H1 (cell line): ENCODE results near the gene RAB3A. TPM values are rescaled to one million over a fixed set of nuclear protein-coding genes. Genes with fewer than 3 reads are reported as not detected.
A peak's percentile ranks its signal among the peaks of the same experiment; 100 is the strongest.

Source experiments
- CTCF ChIA-PET: fragments of 300-600 bp; sonication (Branson Sonifier 250); formaldehyde crosslinking; loops from one replicate; lab custom pipeline; 2021; ENCODE audit not compliant: partially characterized antibody; lab: Charles Lee
- POLR2A ChIA-PET: fragments of 300-600 bp; sonication (Branson Sonifier 250); formaldehyde crosslinking; loops from one replicate; lab custom pipeline; 2021; ENCODE audit warnings: inconsistent platforms; ENCODE audit not compliant: partially characterized antibody; lab: Charles Lee
- DNase-seq, 2 experiments: peaks; one replicate each; pipeline versions ENCODE4 v3.0.0 to v3.0.0-alpha.2; 2010 to 2022; ENCODE audit warnings: low spot score in 2 of 2, low read depth in 1 of 2, mixed read lengths in 1 of 2
- FAIRE-seq: peaks from 2 replicates; lab custom pipeline; 2011; peaks lifted over from hg19 to GRCh38; lab: Jason Lieb, UNC
- H2AFZ ChIP-seq: 2 replicates; pipeline ENCODE4 v1.8.1; 2012; ENCODE audit warnings: low read length, inconsistent platforms
- H2AK5ac ChIP-seq: 2 replicates; pipeline ENCODE4 v1.6.1; 2013; ENCODE audit warnings: low read depth, low read length
- H2BK120ac ChIP-seq: replicated peaks from 2 replicates; pipeline ENCODE3; 2013; ENCODE audit warnings: low read depth, low read length, inconsistent platforms
- H2BK12ac ChIP-seq: 2 replicates; pipeline ENCODE4 v1.6.1; 2013; ENCODE audit warnings: low read depth, low read length
- H2BK15ac ChIP-seq: 2 replicates; pipeline ENCODE4 v1.6.1; 2013; ENCODE audit warnings: low read length
- H2BK20ac ChIP-seq: 2 replicates; pipeline ENCODE4 v1.6.1; 2013; ENCODE audit warnings: low read length
- H2BK5ac ChIP-seq: 2 replicates; pipeline ENCODE4 v1.6.1; 2013; ENCODE audit warnings: low read depth, low read length
- H3K14ac ChIP-seq: 2 replicates; pipeline ENCODE4 v1.6.1; 2013; ENCODE audit warnings: inconsistent platforms; ENCODE audit not compliant: insufficient read length
- H3K18ac ChIP-seq: 2 replicates; pipeline ENCODE4 v1.6.1; 2013; ENCODE audit warnings: low read length; ENCODE audit errors: extremely low read depth
- H3K23ac ChIP-seq: 2 replicates; pipeline ENCODE4 v1.6.1; 2013; ENCODE audit warnings: inconsistent platforms; ENCODE audit not compliant: insufficient read length
- H3K23me2 ChIP-seq: 2 replicates; pipeline ENCODE4 v1.6.1; 2013; ENCODE audit warnings: low read depth, low read length
- H3K27ac ChIP-seq: 2 replicates; pipeline ENCODE4 v1.6.1; 2011; ENCODE audit warnings: low read depth, low read length, inconsistent platforms
- H3K27me3 ChIP-seq, 4 experiments: replicated peaks in 1 of 4; 1 replicate in 1 of 4; 2 replicates in 3 of 4; pipeline versions ENCODE4 v1.6.1 to v1.8.1; 2011 to 2013; ENCODE audit warnings: low read length in 3 of 4, mild to moderate bottlenecking in 3 of 4, inconsistent platforms in 2 of 4, mixed read lengths in 2 of 4, moderate library complexity in 1 of 4; ENCODE audit not compliant: control insufficient read depth in 3 of 4, insufficient read depth in 3 of 4; ENCODE audit errors: extremely low read depth in 1 of 4
- H3K36me3 ChIP-seq, 4 experiments: 2 replicates each; pipeline versions ENCODE4 v1.6.1 to v1.8.1; 2011 to 2013; ENCODE audit warnings: mild to moderate bottlenecking in 4 of 4, low read length in 3 of 4, moderate library complexity in 2 of 4, control low read depth in 1 of 4, inconsistent platforms in 1 of 4; ENCODE audit not compliant: insufficient read depth in 4 of 4, control insufficient read depth in 2 of 4
- H3K4ac ChIP-seq: replicated peaks from 2 replicates; pipeline ENCODE3; 2013; ENCODE audit warnings: low read length, low read depth, mixed read lengths, inconsistent platforms; ENCODE audit not compliant: insufficient read length
- H3K4me1 ChIP-seq, 4 experiments: replicated peaks in 1 of 4; 1 replicate in 1 of 4; 2 replicates in 3 of 4; pipeline versions ENCODE4 v1.6.1 to v1.8.1; 2011 to 2013; ENCODE audit warnings: low read length in 3 of 4, inconsistent platforms in 2 of 4, mixed read lengths in 1 of 4; ENCODE audit not compliant: insufficient read depth in 4 of 4, control insufficient read depth in 3 of 4
- H3K4me2 ChIP-seq, 2 experiments: 2 replicates each; pipeline versions ENCODE4 v1.6.1 to v1.8.1; 2011 to 2013; ENCODE audit warnings: low read depth in 2 of 2, low read length in 2 of 2, control low read depth in 1 of 2, inconsistent platforms in 1 of 2, mild to moderate bottlenecking in 1 of 2; ENCODE audit not compliant: insufficient read depth in 1 of 2
- H3K4me3 ChIP-seq, 4 experiments: fragments of 200-600, 300-600 bp in 1 of 4; sonication (generic), shearing (Covaris generic), sonication (Bioruptor Twin) in 1 of 4; 2 replicates each; pipeline versions ENCODE4 v1.5.1 to v1.8.1; 2011 to 2016; ENCODE audit warnings: low read length in 4 of 4, low read depth in 3 of 4, control low read depth in 2 of 4, inconsistent platforms in 2 of 4, mild to moderate bottlenecking in 2 of 4, mixed read lengths in 1 of 4, moderate library complexity in 1 of 4; ENCODE audit not compliant: insufficient read depth in 2 of 4; ENCODE audit errors: extremely low read depth in 1 of 4
- H3K56ac ChIP-seq: replicated peaks from 2 replicates; pipeline ENCODE3; 2013; ENCODE audit warnings: low read depth, mild to moderate bottlenecking, mixed read lengths, low read length, inconsistent platforms; ENCODE audit not compliant: insufficient read length
- H3K79me1 ChIP-seq: 2 replicates; pipeline ENCODE4 v1.6.1; 2013; ENCODE audit warnings: low read depth, low read length, control low read depth
- H3K79me2 ChIP-seq, 2 experiments: 2 replicates each; pipeline versions ENCODE4 v1.6.1 to v1.8.1; 2012 to 2013; ENCODE audit warnings: low read length in 2 of 2, mild to moderate bottlenecking in 2 of 2, inconsistent platforms in 1 of 2; ENCODE audit not compliant: insufficient read depth in 2 of 2, control insufficient read depth in 1 of 2
- H3K9ac ChIP-seq, 4 experiments: replicated peaks in 1 of 4; 1 replicate in 1 of 4; 2 replicates in 3 of 4; pipeline versions ENCODE4 v1.6.1 to v1.8.1; 2011 to 2013; ENCODE audit warnings: low read depth in 3 of 4, low read length in 3 of 4, control low read depth in 2 of 4, mild to moderate bottlenecking in 2 of 4, moderate library complexity in 2 of 4, inconsistent platforms in 1 of 4; ENCODE audit errors: extremely low read depth in 1 of 4
- H3K9me3 ChIP-seq, 2 experiments: 2 replicates each; pipeline versions ENCODE4 v1.6.1 to v1.8.1; 2012 to 2013; ENCODE audit warnings: mild to moderate bottlenecking in 2 of 2, moderate library complexity in 2 of 2, control low read depth in 1 of 2, inconsistent platforms in 1 of 2, low read depth in 1 of 2, low read length in 1 of 2, mixed read lengths in 1 of 2; ENCODE audit not compliant: insufficient read depth in 2 of 2
- H4K20me1 ChIP-seq, 2 experiments: replicated peaks in 1 of 2; 2 replicates each; pipeline versions ENCODE3 to v1.8.1; 2011 to 2013; ENCODE audit warnings: inconsistent platforms in 2 of 2, low read length in 2 of 2, mild to moderate bottlenecking in 1 of 2; ENCODE audit not compliant: insufficient read depth in 2 of 2, control insufficient read depth in 1 of 2
- H4K5ac ChIP-seq: 2 replicates; pipeline ENCODE4 v1.6.1; 2013; ENCODE audit warnings: low read length, low read depth, mixed read lengths, inconsistent platforms; ENCODE audit not compliant: insufficient read length
- H4K8ac ChIP-seq: 2 replicates; pipeline ENCODE4 v1.8.0; 2013; ENCODE audit warnings: mild to moderate bottlenecking, moderate library complexity, low read length, inconsistent platforms; ENCODE audit not compliant: insufficient read depth; ENCODE audit errors: extremely low read depth
- H4K91ac ChIP-seq: replicated peaks from 2 replicates; pipeline ENCODE3; 2013; ENCODE audit warnings: low read length, mixed read lengths, inconsistent platforms; ENCODE audit not compliant: insufficient read length
- CBX5 ChIP-seq: fragments of 300-800, 300-1000 bp; sonication (generic); IDR thresholded peaks from 2 replicates; pipeline ENCODE4 v1.7.1; 2016; ENCODE audit warnings: antibody characterized with exemption, low read length, low read depth
- CHD1 ChIP-seq: IDR thresholded peaks from 2 replicates; pipeline ENCODE4 v1.6.1; 2012; ENCODE audit warnings: low read depth, low read length, improper control_type of control experiment
- CHD2 ChIP-seq: IDR thresholded peaks from 2 replicates; pipeline ENCODE4 v1.6.1; 2012; ENCODE audit warnings: low read length, improper control_type of control experiment
- EP300 ChIP-seq, 2 experiments: IDR thresholded peaks; 1 replicate in 1 of 2; 2 replicates in 1 of 2; pipeline ENCODE4 v1.6.1; 2011 to 2012; ENCODE audit warnings: low read depth in 2 of 2, low read length in 2 of 2, mild to moderate bottlenecking in 2 of 2, borderline replicate concordance in 1 of 2, inconsistent platforms in 1 of 2, moderate library complexity in 1 of 2
- JUND ChIP-seq: IDR thresholded peaks from 2 replicates; pipeline ENCODE4 v1.6.1; 2011; ENCODE audit warnings: mild to moderate bottlenecking, improper control_type of control experiment, low read length
- NANOG ChIP-seq: IDR thresholded peaks from 2 replicates; pipeline ENCODE4 v1.6.1; 2011; ENCODE audit warnings: low read length, low read depth, mild to moderate bottlenecking, inconsistent platforms; ENCODE audit not compliant: insufficient read depth, poor library complexity, severe bottlenecking
- POLR2AphosphoS5 ChIP-seq: IDR thresholded peaks from 2 replicates; pipeline ENCODE4 v1.6.1; 2011; ENCODE audit warnings: low read depth, low read length
- POU5F1 ChIP-seq: IDR thresholded peaks from 2 replicates; pipeline ENCODE4 v1.6.1; 2011; ENCODE audit warnings: low read depth, mild to moderate bottlenecking, low read length, moderate library complexity
- RBBP5 ChIP-seq: IDR thresholded peaks from 2 replicates; pipeline ENCODE4 v1.7.1; 2012; ENCODE audit warnings: low read depth, mild to moderate bottlenecking, inconsistent platforms, low read length, moderate library complexity, borderline replicate concordance
- SIN3A ChIP-seq, 2 experiments: IDR thresholded peaks in 1 of 2; conservative IDR thresholded peaks in 1 of 2; 2 replicates each; pipeline ENCODE4 v1.6.1; 2011 to 2012; ENCODE audit warnings: low read length in 2 of 2, improper control_type of control experiment in 1 of 2, low read depth in 1 of 2, mild to moderate bottlenecking in 1 of 2
- TAF1 ChIP-seq: IDR thresholded peaks from 2 replicates; pipeline ENCODE4 v1.6.1; 2011; ENCODE audit warnings: mild to moderate bottlenecking, low read depth, low read length
- TEAD4 ChIP-seq: IDR thresholded peaks from 2 replicates; pipeline ENCODE4 v1.6.1; 2012; ENCODE audit warnings: low read depth, low read length, inconsistent platforms, mixed read lengths
- WGBS, 2 experiments: shearing (Covaris generic) in 1 of 2; methylation state at CpG; one replicate each; pipeline versions ENCODE4 v1.1.6 to v1.1.7; 2013 to 2015; ENCODE audit warnings: low lambda C conversion rate in 2 of 2, mixed read lengths in 2 of 2, inconsistent platforms in 1 of 2, low coverage in 1 of 2, missing lambda C conversion rate in 1 of 2; ENCODE audit not compliant: insufficient replicate concordance in 2 of 2, insufficient coverage in 1 of 2, insufficient read length in 1 of 2; ENCODE audit errors: extremely low coverage in 1 of 2, missing lambda C conversion rate in 1 of 2; 5-methylcytosine and 5-hydroxymethylcytosine counted together
- polyA plus RNA-seq, 7 experiments: library from polyadenylated mRNA; depleted of rRNA in 3 of 7; stranded (reverse) in 5 of 7; unstranded in 2 of 7; fragments of >200 nt in 5 of 7; fragments of 200-250 nt in 2 of 7; gene quantifications; 1 replicate in 5 of 7; 2 replicates in 1 of 7; 4 replicates in 1 of 7; pipeline versions ENCODE4 v1.2.1 to v1.2.3, GENCODE V29; 2011 to 2013; ENCODE audit warnings: missing spikeins in 2 of 7, mixed read lengths in 2 of 7
- total RNA-seq: library from RNA; stranded (reverse); fragmentation: NEBNext Ultra II Directional; extraction: Animal tissue kit (Norgen Biotek cat#: 25700); gene quantifications from 2 replicates; pipeline ENCODE4 v1.2.1, GENCODE V29; 2021

The RAB3A gene
- total and polyA plus RNA-seq, 2 of the 8 experiments (the other 6 are each of a cell fraction or from before 2014, with no cell fraction given), result 13.6 to 14.2 TPM

- H2BK120ac ChIP-seq, result no peak overlapping the region
- H4K8ac ChIP-seq, result no peak overlapping the region
- H2AFZ ChIP-seq, result no peak overlapping the region
- no peak overlapping the region for H4K5ac ChIP-seq
- no peak overlapping the region for H3K4ac ChIP-seq
- H3K36me3 ChIP-seq, result peaks cover 0 to 8% (median 3%) of the 10 kb centered on the region in 4 experiments; a peak in 3 of 8 replicates
- peak overlapping the region in 1 of 2 experiments; percentile 90; a peak in 1 of 4 replicates for H3K4me2 ChIP-seq
- H3K18ac ChIP-seq, result no peak overlapping the region
- WGBS, 2 experiments, result 90% methylated on average over 18 of the region's 18 CpGs; no CpG with 5 or more reads in 1 of the 2 experiments
- DNase-seq (no peak), FAIRE-seq (no peak)
- H3K4me1 ChIP-seq, result peaks cover 0 to 7% (median 2%) of the 10 kb centered on the region in 4 experiments; a peak in 4 of 7 replicates
- H3K23ac ChIP-seq, result no peak overlapping the region
- peaks cover 13% of the 10 kb centered on the region for H3K23me2 ChIP-seq
- H3K14ac ChIP-seq, result no peak overlapping the region
- H2BK5ac ChIP-seq, result no peak overlapping the region
- H4K20me1 ChIP-seq, result peaks cover 6 to 8% of the 10 kb centered on the region in 2 experiments
- H3K27me3 ChIP-seq, result no peaks in the 10 kb centered on the region
- H4K91ac ChIP-seq, result no peak overlapping the region
- H3K9ac ChIP-seq, result no peak overlapping the region; a peak in 1 of 7 replicates
- no peak overlapping the region for H2AK5ac ChIP-seq
- H2BK20ac ChIP-seq, result no peak overlapping the region
- no peak overlapping the region for H2BK12ac ChIP-seq
- H3K56ac ChIP-seq, result no peak overlapping the region
- peaks cover 2% of the 10 kb centered on the region; the same call in 1 of the 2 replicates for H3K79me1 ChIP-seq
- H3K27ac ChIP-seq, result no peak overlapping the region
- no peaks in the 10 kb centered on the region; a peak in 1 of 4 replicates for H3K79me2 ChIP-seq
- no peak overlapping the region for H3K4me3 ChIP-seq
- ChIA-PET CTCF (interaction anchor here (0.9 to 3.0 kb wide), 13 partner anchors 8 to 237 kb away, joined by 3 to 29 read pairs (median 5); no protein-coding TSS in a partner anchor), POLR2A (interaction anchor here (0.6 to 2.0 kb wide), 7 partner anchors 9 to 132 kb away, joined by 3 to 7 read pairs (median 4); no protein-coding TSS in a partner anchor)
- H2BK15ac ChIP-seq, result no peak overlapping the region; the same call in 1 of the 2 replicates
- H3K9me3 ChIP-seq, result no peaks in the 10 kb centered on the region
- TF ChIP-seq CBX5 (no peak), NANOG (no peak), POU5F1 (no peak), CHD1 (no peak), JUND (no peak), POLR2AphosphoS5 (no peak), TAF1 (no peak), CHD2 (no peak), RBBP5 (no peak), EP300 (IDR thresholded peaks at IDR 0.05; ENCODE audit: borderline replicate concordance in 1 of 2, low read depth in 2 of 2, low read length in 2 of 2) (no peak), TEAD4 (no peak), SIN3A (conservative IDR thresholded peaks at IDR 0.05 in 1 of 2, IDR thresholded peaks at IDR 0.05 in 1 of 2; ENCODE audit: low read depth in 1 of 2, low read length in 2 of 2) (no peak)
Observed at GRCh38 chr19:18150776-18151624, 52.8 kb downstream of the RAB3A start.
